Activated naive CD8-positive, alpha-beta T cell (primary cell): ENCODE measurements around the gene DSCAML1.
"Not testable (repeated sequence)": the region's sequence is repeated elsewhere in the genome, so short reads cannot be mapped to it uniquely, and the experiment has no call there.

Source experiments
- H3K27ac Mint-ChIP-seq: one replicate; pipeline ENCODE4 v1.8.0; 2021; ENCODE audit warnings: mixed read lengths
- H3K27me3 Mint-ChIP-seq: one replicate; pipeline ENCODE4 v1.8.0; 2021; ENCODE audit warnings: mixed read lengths
- H3K36me3 Mint-ChIP-seq: one replicate; pipeline ENCODE4 v1.8.0; 2021; ENCODE audit warnings: mixed read lengths
- H3K4me1 Mint-ChIP-seq: one replicate; pipeline ENCODE4 v1.8.0; 2021; ENCODE audit warnings: low read depth, mixed read lengths
- H3K4me3 Mint-ChIP-seq: one replicate; pipeline ENCODE4 v1.8.0; 2021; ENCODE audit warnings: mild to moderate bottlenecking, mixed read lengths
- H3K9me3 Mint-ChIP-seq: one replicate; pipeline ENCODE4 v1.8.0; 2021; ENCODE audit warnings: low read depth, mixed read lengths

Gene DSCAML1

GRCh38 chr11:117771841-117772240 is 25.2 kb downstream of the DSCAML1 start:
- Mint-ChIP-seq H3K36me3 (no peaks in the 10 kb centered on the region), H3K27me3 (no peaks in the 10 kb centered on the region), H3K4me1 (no peaks in the 10 kb centered on the region), H3K4me3 (no peak overlapping the region), H3K27ac (no peak overlapping the region), H3K9me3 (no peaks in the 10 kb centered on the region)

- no peaks in the 10 kb centered on the region for H3K9me3 Mint-ChIP-seq
- H3K27me3 Mint-ChIP-seq: no peaks in the 10 kb centered on the region
- no peak overlapping the region for H3K4me3 Mint-ChIP-seq
- H3K36me3 Mint-ChIP-seq: no peaks in the 10 kb centered on the region
- H3K4me1 Mint-ChIP-seq: no peaks in the 10 kb centered on the region
- no peak overlapping the region for H3K27ac Mint-ChIP-seq
Observed at GRCh38 chr11:117771197-117771596, 25.8 kb downstream of the DSCAML1 start.

GRCh38 chr11:117770061-117770460 is 27.0 kb downstream of the DSCAML1 start:
- no peaks in the 10 kb centered on the region for H3K27me3 Mint-ChIP-seq
- no peaks in the 10 kb centered on the region for H3K4me1 Mint-ChIP-seq
- H3K27ac Mint-ChIP-seq: no peak overlapping the region
- no peaks in the 10 kb centered on the region for H3K9me3 Mint-ChIP-seq
- H3K4me3 Mint-ChIP-seq: no peak overlapping the region
- H3K36me3 Mint-ChIP-seq: no peaks in the 10 kb centered on the region

GRCh38 chr11:117769533-117769932 is 27.5 kb downstream of the DSCAML1 start:
- Mint-ChIP-seq H3K9me3 (no peaks in the 10 kb centered on the region), H3K36me3 (no peaks in the 10 kb centered on the region), H3K4me3 (no peak overlapping the region), H3K4me1 (no peaks in the 10 kb centered on the region), H3K27me3 (no peaks in the 10 kb centered on the region), H3K27ac (no peak overlapping the region)

- Mint-ChIP-seq H3K36me3 (no peaks in the 10 kb centered on the region), H3K9me3 (no peaks in the 10 kb centered on the region), H3K4me1 (no peaks in the 10 kb centered on the region), H3K27ac (no peak overlapping the region), H3K27me3 (no peaks in the 10 kb centered on the region), H3K4me3 (no peak overlapping the region)
Observed at GRCh38 chr11:117768506-117768905, 28.5 kb downstream of the DSCAML1 start.

GRCh38 chr11:117767071-117767470 is 29.9 kb downstream of the DSCAML1 start:
- Mint-ChIP-seq H3K4me3 (no peak overlapping the region), H3K36me3 (no peaks in the 10 kb centered on the region), H3K9me3 (no peaks in the 10 kb centered on the region), H3K4me1 (no peaks in the 10 kb centered on the region), H3K27me3 (no peaks in the 10 kb centered on the region), H3K27ac (no peak overlapping the region)

- H3K4me3 Mint-ChIP-seq: no peak overlapping the region
- H3K9me3 Mint-ChIP-seq: no peaks in the 10 kb centered on the region
- H3K36me3 Mint-ChIP-seq: no peaks in the 10 kb centered on the region
- no peaks in the 10 kb centered on the region for H3K27me3 Mint-ChIP-seq
- H3K27ac Mint-ChIP-seq: no peak overlapping the region
- H3K4me1 Mint-ChIP-seq: no peaks in the 10 kb centered on the region
Observed at GRCh38 chr11:117766576-117766975, 30.4 kb downstream of the DSCAML1 start.

GRCh38 chr11:117766026-117766425 is 31.0 kb downstream of the DSCAML1 start:
- Mint-ChIP-seq H3K9me3 (no peaks in the 10 kb centered on the region), H3K27ac (no peak overlapping the region), H3K4me3 (no peak overlapping the region), H3K27me3 (no peaks in the 10 kb centered on the region), H3K4me1 (no peaks in the 10 kb centered on the region), H3K36me3 (no peaks in the 10 kb centered on the region)

- Mint-ChIP-seq H3K36me3 (no peaks in the 10 kb centered on the region), H3K4me3 (no peak overlapping the region), H3K27ac (no peak overlapping the region), H3K9me3 (no peaks in the 10 kb centered on the region), H3K4me1 (no peaks in the 10 kb centered on the region), H3K27me3 (no peaks in the 10 kb centered on the region)
Observed at GRCh38 chr11:117765068-117765467, 31.9 kb downstream of the DSCAML1 start.

- not testable (repeated sequence) for H3K4me3 Mint-ChIP-seq, H3K36me3 Mint-ChIP-seq, H3K9me3 Mint-ChIP-seq, H3K4me1 Mint-ChIP-seq, H3K27me3 Mint-ChIP-seq, H3K27ac Mint-ChIP-seq
Observed at GRCh38 chr11:117763465-117763864, 33.6 kb downstream of the DSCAML1 start.

GRCh38 chr11:117761993-117762392 is 35.0 kb downstream of the DSCAML1 start:
- Mint-ChIP-seq H3K9me3 (no peaks in the 10 kb centered on the region), H3K36me3 (no peaks in the 10 kb centered on the region), H3K27ac (no peak overlapping the region), H3K27me3 (no peaks in the 10 kb centered on the region), H3K4me3 (no peak overlapping the region), H3K4me1 (no peaks in the 10 kb centered on the region)

- Mint-ChIP-seq H3K27ac (no peak overlapping the region), H3K4me1 (no peaks in the 10 kb centered on the region), H3K9me3 (no peaks in the 10 kb centered on the region), H3K36me3 (no peaks in the 10 kb centered on the region), H3K4me3 (no peak overlapping the region), H3K27me3 (no peaks in the 10 kb centered on the region)
Observed at GRCh38 chr11:117759305-117759704, 37.7 kb downstream of the DSCAML1 start.

GRCh38 chr11:117754030-117754429 is 43.0 kb downstream of the DSCAML1 start:
- Mint-ChIP-seq H3K27me3 (no peaks in the 10 kb centered on the region), H3K27ac (no peak overlapping the region), H3K4me3 (no peak overlapping the region), H3K9me3 (no peaks in the 10 kb centered on the region), H3K36me3 (no peaks in the 10 kb centered on the region), H3K4me1 (no peaks in the 10 kb centered on the region)

- Mint-ChIP-seq H3K9me3 (no peaks in the 10 kb centered on the region), H3K4me3 (no peak overlapping the region), H3K36me3 (no peaks in the 10 kb centered on the region), H3K27ac (no peak overlapping the region), H3K4me1 (no peaks in the 10 kb centered on the region), H3K27me3 (no peaks in the 10 kb centered on the region)
Observed at GRCh38 chr11:117752721-117753237, 44.2 kb downstream of the DSCAML1 start.

- no peaks in the 10 kb centered on the region for H3K27me3 Mint-ChIP-seq
- no peak overlapping the region for H3K27ac Mint-ChIP-seq
- no peak overlapping the region for H3K4me3 Mint-ChIP-seq
- H3K4me1 Mint-ChIP-seq: no peaks in the 10 kb centered on the region
- H3K36me3 Mint-ChIP-seq: no peaks in the 10 kb centered on the region
- no peaks in the 10 kb centered on the region for H3K9me3 Mint-ChIP-seq
Observed at GRCh38 chr11:117752071-117752470, 44.9 kb downstream of the DSCAML1 start.

GRCh38 chr11:117750916-117751662 is 45.9 kb downstream of the DSCAML1 start:
- H3K27ac Mint-ChIP-seq: no peak overlapping the region
- no peaks in the 10 kb centered on the region for H3K36me3 Mint-ChIP-seq
- H3K27me3 Mint-ChIP-seq: no peaks in the 10 kb centered on the region
- H3K9me3 Mint-ChIP-seq: no peaks in the 10 kb centered on the region
- H3K4me3 Mint-ChIP-seq: no peak overlapping the region
- no peaks in the 10 kb centered on the region for H3K4me1 Mint-ChIP-seq
